Left cardiac atrium (tissue), 4 donors: ENCODE results near the gene NCKAP5. TPM values are rescaled to one million over a fixed set of nuclear protein-coding genes. Genes with fewer than 3 reads are reported as not detected.
"Not testable (repeated sequence)": the region's sequence is repeated elsewhere in the genome, so short reads cannot be mapped to it uniquely, and the experiment has no call there.

ENCODE experiments used
- ATAC-seq, 2 donors: fragments of 200-7000 bp; cut with Tn5 transposase; one replicate each; pipeline ENCODE4 v1.9.1; 2020; ENCODE audit warnings: mild to moderate bottlenecking in 2 of 2, moderate library complexity in 2 of 2
- DNase-seq: peaks from one replicate; pipeline ENCODE4 v3.0.0-alpha.2; 2020
- intact Hi-C, 2 donors: fragments of 100-400 bp; cut with DNase I; formaldehyde crosslinking; loops; one replicate each; pipeline versions ENCODE4 v1.14.1 to v1.15.1; 2022 to 2023
- total RNA-seq, 2 donors: library from RNA; stranded (reverse); fragmentation: NEBNext Ultra II Directional; extraction: Animal tissue kit (Norgen Biotek cat#: 25700); gene quantifications; one replicate each; pipeline ENCODE4 v1.2.1, GENCODE V29; 2021
- donor health status: DM: no; HTN: yes; CAD: no.
- donor health status: DM: no; HTN: yes; CAD: no; lungs with severe emphysema.
- donor health status: DM: yes; HTN: yes; CAD: no.
- donor health status: Dilated cardiomyopathy.

The NCKAP5 gene
- total RNA-seq, 2 donors from 2014 or later = 5.8 to 6.2 TPM

DNA sequence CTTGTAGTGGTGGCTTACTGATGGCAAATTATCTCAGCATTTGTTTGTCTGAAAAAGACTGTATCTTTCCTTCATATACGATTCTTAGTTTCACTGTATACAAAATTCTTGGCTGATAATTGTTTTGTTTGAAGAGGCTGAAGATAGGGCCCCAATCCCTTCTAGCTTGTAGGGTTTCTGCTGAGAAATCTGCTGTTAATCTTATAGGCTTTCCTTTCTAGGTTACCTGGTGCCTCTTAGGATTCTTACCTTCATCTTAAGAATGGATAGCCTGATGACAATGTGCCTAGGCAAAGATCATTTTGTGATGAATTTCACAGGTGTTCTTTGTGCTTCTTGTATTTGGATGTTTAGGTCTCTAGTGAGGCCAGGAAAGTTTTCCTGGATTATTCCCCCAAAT is 758.3 kb downstream of the NCKAP5 start:
- ATAC-seq, intact Hi-C loops, DNase-seq: not testable (repeated sequence)

DNA sequence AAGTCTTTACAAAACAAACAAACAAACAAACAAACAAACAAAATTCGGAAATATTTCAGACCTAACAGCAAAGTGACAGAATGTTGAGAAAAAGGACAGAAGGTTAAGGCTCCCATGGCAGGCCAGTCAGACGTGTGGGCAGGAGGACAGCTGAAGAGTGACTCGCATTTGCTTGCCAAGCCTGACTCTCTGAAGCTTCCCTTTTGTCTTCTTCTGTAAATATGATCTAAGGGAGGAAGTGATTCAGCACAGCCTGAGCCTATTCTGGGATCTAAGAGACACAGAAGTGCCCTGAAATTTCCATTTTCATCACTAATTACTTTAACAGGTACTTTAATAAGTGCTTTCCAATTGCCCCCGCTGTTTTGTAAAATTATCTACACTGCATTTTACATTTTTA is 764.2 kb downstream of the NCKAP5 start:
- intact Hi-C loops = no loop called here
- DNase-seq (no peak), ATAC-seq (peak in 1 of 2 donors; percentile 91)

DNA sequence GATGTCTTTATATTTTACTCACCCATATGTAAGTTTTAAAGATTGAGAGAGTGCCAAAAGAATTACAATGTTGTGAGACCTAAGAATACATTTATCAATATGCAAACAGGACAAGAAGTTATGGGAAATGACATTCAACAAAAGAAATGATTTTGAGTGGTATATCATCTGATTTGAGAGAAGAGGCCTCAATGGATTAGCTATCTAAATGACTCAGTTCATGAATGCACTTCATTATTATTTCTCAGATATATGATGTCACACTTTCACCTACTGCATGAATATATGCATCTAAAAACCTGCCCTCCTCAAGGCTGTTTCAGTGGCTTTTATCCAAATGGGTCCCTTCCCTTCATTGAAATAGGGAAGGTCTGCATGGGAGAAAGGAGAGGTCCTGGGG is 769.9 kb downstream of the NCKAP5 start:
- no peak for ATAC-seq
- intact Hi-C loops = no loop called here
- DNase-seq = no peak

DNA sequence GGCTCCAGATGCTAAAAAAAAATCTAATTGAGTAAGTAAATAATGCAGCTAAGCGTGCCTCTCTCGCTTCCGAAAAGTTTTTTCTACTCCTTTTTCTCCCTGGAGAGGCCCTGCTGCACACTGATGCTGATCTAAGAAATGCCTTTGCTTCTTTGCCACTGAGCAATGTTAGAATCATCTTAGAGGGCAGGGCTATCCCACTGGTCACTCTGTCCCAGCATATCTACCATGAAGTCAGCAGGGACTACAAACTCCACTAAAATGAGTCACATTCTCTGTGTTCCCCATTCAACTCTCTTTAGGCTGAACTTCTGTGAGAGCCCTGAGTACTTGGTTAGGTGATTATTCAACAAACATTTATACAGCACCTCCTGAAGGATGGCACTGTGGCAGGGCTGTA is 770.7 kb downstream of the NCKAP5 start:
- no peak for DNase-seq
- intact Hi-C loops = no loop called here
- ATAC-seq = peak in 1 of 2 donors; percentile 15

DNA sequence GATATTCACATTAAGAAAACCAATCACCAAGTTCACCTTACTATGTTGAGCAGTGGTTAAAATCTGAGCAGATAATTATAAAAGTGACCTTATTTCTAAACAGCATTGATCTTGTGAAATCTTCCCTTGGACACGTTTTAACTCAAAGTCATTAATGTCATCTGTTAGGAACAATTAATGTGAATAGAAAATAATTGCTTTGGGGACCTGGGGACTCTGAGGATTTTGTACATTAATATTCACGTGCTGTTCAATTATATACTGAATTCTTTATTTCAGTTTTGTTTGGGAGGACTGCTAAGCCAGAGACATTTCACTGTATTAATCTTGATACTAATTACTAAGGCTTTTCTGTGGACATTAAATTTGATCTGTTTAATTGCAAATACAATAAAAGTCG is 771.2 kb downstream of the NCKAP5 start:
- ATAC-seq = no peak
- no peak for DNase-seq
- intact Hi-C loops = no loop called here

DNA sequence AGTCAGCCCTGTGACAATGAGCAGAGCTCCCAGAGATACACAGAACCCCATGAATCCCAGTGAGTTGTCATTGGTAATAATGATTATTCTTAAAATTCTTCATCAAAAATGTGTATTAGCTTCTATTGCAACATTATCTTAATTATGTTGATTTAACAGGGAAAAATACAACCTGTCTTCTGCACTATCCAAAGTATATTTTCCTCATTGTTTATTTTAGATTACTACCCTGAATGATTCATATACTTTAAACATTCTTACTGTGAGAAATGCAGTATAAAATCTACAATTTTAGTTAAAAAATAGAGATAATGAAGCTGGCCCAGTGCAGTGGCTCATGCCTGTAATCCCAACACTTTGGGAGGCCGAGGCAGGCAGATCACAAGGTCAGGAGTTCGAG is 773.0 kb downstream of the NCKAP5 start:
- intact Hi-C loops = no loop called here
- ATAC-seq (no peak), DNase-seq (no peak)

DNA sequence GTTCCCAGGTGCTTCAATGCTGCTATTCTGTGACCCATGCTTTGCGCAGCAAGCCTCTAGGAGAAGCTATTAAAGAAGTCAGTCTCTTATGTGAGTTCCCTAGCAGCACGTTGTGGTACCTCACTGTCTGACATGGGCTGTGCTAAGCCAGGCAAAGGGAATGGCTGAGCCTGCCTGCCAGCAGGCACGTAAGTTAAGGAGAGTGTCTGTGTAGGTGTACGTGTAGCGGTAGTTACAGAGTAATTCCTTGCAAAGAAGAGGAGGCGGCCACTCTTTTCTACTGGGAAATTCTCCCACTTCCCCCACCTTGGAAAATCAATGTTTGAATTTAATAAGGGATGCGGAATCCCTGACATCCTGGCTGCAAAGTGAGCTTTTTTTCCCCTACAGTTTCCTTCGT is 774.7 kb downstream of the NCKAP5 start:
- DNase-seq (no peak), ATAC-seq (no peak)
- intact Hi-C loops = no loop called here

DNA sequence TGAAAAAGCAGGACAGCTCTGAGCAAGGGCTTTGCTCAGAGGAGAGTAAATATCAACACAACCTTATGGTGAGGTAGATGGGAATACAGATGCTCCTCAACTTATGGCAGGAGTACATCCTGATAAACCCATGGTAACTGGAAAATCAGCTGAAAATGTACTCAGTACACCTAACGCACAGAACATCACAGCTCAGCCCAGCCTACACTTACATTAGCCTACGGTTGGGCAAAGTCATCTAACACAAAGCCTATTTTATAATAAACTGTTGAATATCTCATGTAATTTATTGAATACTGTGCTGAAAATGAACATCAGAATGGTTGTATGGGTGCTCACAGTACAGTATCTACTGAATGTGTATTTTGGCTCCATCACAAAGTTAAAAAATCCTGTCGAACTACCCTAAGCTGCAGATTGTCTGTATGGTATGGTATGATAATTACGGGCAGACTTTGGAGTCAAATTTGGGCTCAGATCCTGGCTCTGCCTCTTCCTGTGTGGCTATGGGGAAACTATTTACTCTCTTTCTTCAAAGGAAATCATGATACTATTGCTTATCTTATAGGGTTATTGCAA is 778.0 kb downstream of the NCKAP5 start:
- ATAC-seq = no peak
- intact Hi-C loops = no loop called here
- DNase-seq = no peak

DNA sequence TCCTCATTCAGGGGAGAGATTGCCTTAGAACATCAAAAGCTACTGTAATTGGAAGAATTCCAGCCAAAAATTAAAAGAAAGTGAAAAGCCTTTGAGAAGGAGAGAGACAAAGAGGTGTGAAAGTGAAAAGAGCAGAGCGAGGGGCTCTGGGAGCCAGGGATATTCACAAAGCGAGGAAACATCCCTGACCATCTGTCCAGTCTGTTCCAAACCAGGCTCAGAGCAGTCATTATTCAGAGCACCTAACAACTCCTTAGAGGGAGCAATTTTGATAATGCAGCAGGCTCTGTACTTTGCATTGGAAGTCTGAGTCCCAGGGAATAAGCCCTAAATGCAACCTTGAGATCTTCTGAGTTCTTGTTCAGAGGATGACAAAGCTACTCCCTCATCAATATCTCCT is 779.2 kb downstream of the NCKAP5 start:
- intact Hi-C loops = no loop called here
- ATAC-seq = no peak
- DNase-seq = no peak

DNA sequence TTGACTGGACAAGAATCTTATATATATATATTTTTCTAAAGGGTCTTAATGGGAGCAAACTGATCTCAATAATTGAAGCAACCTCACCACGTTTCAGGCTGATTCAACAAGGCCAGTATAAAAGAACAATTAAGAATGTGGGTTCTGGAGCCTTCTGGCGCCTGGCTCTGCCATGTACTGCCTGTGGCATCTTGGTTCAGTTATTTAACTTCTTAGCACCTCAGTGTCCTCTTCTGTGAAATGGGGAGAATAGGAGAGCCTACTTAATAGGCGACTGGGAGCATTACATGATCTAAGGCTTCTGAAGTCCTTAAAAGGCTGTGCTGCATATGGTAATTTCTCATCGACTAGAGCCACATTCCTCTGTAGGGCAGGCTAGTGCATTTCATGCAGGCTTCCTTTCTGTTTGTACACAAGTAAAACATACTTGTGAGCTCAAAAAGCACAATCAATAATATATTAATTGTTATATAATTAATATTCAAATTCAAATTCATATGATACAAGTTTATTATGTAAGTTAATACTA is 779.9 kb downstream of the NCKAP5 start:
- intact Hi-C loops = no loop called here
- no peak for ATAC-seq

DNA sequence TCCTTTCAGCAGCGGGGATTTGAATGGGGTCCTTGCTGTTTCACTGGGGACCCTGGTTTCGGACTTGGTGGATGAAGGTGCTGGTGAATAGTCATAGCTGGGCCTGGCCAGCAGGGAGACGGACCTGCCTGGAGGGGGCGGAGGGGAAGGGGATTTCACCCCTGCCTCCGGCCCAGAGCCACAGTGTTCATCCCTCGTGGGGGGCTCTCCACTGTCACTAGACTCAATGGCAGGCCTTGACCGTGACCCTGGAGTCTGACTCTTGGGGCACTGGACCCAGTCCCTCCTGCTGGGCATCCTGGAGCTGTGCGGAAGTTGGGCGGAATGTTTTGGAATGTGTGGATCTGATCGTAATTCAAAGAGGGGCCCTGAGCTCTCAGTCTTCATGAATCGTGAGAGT is 784.4 kb downstream of the NCKAP5 start:
- ATAC-seq (no peak), DNase-seq (no peak)
- intact Hi-C loops = no loop called here

More for the DNA sequence above, 779.9 kb downstream of the NCKAP5 start:
- no peak for DNase-seq

DNA sequence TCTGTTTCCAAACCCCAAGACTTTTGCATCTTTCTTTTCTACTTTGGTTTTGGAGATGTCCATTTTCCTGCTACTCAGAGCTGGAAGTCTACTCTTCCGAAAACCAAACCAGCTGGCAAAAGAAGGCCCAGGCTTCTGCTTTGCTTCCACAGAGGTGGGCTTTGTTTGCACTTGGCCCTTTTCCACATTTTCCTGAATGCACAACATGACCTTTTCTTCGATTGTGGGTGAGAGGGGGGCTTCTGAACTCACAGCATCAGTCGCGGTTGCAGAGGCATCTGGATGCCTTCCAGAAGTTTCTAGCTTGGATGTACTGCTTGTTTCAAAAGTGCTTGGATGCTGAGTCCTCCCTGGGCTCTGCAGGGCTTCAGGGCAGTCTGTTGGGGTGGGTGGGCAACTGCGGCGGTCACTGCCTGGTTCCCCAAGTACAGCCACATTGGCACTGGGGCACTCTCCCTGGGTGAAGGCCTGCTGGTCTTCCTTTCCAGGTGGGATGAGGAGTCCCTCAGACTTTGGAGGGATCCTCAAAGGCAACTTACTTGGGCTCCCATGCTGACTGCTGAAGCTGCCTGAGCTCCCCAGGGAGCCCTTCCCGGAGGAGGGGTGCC is 786.0 kb downstream of the NCKAP5 start:
- intact Hi-C loops = no loop called here
- DNase-seq = no peak
- no peak for ATAC-seq

DNA sequence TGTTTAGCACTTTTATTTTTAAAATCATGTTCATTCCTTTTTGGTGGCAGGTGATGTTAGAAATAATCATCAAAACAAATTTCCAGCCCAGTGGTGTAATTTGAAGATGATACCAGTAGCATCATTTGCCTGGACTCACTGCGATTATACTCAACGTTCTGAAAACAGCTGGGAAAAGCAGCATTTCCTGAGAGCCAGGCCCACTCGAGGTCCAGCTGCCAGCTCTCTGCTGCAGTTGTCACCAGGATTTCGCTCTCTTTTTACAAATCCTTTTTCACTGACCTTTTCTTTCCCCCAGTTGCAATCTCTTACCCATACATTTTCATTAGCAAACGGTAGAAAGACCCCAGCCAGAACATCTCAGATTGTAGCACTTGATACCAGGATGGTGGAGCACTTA is 787.6 kb downstream of the NCKAP5 start:
- no peak for ATAC-seq
- intact Hi-C loops = no loop called here
- DNase-seq = no peak

DNA sequence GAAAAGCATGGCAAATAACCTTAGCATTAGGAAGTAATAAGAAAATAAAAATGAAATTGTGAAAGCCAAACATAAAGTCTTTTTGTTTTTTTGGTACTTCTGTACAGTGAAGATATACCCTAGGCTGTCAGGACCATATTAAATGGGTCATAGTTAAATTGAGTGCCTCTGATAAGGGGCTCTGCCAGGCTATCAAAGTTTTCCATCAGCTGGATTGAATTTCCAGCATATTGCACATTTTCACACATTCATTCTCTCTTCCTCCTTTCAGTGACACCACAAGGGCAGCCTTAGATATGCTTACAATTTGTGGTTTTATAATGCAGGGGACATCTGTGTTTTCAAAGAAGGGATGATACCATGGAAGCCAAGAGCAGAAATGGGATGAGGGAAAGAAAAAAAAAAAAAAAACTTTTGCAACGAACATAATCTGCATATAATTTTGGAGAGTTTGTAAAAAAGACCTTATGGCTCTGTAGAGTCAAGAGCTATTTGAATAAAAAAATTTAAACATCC is 789.0 kb downstream of the NCKAP5 start:
- no peak for DNase-seq
- intact Hi-C loops = no loop called here
- ATAC-seq = no peak

DNA sequence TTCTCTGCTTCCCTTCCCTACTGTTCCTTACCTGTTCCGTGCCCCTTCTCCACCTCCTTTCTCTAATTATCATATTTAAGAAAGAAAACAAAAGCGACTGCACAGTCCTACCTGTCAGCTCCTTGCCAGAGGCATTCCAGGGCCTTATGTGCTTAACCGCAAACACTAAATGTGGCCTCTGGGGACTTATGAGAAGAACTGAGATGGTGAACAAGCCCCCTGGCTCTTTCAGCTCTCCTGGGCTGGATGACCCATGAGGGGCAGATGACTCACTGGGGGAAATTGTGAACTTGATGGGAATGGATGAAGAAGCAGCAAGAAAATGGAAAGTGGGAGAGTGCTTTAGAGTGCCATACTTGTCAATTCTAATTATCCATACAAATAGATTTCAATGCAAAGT is 792.0 kb downstream of the NCKAP5 start:
- DNase-seq = no peak
- intact Hi-C loops = no loop called here
- ATAC-seq = no peak

DNA sequence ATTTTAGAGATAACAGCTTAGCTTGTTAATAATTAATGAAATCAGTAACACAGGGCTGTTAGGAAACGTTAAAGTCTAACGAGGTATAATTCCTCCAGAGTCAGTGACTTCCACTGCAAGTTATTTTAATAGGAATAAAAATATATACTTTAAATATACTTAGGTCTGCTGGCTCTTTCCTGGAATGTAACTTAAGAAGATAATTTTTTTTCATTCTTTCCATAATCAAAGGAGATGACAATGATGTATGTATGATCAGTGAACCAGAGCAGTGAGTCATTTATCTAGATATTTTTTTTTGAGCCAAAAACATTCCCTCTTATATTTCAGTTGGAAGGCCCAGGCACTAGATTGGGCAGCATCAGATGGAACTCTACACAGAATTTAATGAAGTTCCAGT is 794.1 kb downstream of the NCKAP5 start:
- DNase-seq (no peak), ATAC-seq (no peak)
- intact Hi-C loops = no loop called here

DNA sequence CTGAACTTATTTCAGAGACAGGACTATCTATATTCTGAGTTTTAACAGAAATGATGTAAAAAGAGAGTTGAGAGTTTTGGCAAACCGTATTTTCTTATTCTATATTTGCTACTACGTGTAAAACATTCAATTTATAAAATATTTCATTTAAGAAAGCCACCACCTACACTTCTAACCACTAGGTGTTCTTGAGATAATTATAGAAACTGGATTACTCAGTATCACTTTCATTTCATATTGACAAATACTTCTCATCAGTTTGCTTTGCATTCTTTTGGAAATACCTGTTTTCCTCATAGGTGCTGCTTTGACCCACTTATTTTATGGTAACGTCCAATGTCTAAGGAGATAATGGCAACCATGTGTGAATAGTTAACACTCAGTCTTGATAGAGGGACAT is 794.9 kb downstream of the NCKAP5 start:
- no peak for DNase-seq
- ATAC-seq = no peak
- intact Hi-C loops = no loop called here

DNA sequence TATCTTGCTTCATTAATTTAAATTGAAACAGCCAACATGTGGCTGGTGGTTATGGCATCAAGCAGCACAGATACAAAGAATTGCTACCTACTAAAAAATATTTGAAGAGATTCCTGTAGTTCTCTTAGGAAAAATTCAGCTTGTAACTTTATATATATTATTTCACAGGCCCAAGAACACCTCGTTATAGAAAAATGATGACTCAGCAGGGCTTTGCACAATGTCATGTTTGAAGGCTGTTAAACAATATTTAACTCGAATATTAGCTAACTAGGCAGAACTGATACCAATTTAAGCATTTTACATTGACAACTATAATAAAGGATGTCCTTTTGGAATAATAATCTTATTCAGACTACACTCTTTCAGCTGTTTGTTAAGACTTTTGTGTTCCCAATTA is 795.9 kb downstream of the NCKAP5 start:
- no peak for ATAC-seq
- intact Hi-C loops = no loop called here
- no peak for DNase-seq

DNA sequence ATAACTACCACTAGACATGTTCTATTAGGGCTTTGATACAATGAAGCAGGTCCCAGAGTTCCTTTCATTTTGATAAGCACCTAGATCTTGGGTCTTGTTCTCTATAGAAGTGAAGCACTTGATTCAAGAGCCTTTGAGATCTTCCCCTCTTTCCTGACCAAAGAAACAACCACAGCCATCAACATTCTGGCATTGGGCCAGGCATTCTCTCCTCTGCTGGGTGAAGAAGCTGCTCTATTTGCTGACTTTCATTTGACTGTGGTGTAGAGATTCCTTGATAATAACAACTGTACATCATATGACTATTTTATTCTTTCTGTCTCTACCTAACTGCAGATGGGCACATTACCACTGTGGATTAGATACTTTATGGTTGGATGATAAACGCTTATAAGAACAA is 801.7 kb downstream of the NCKAP5 start:
- ATAC-seq (no peak), DNase-seq (no peak)
- intact Hi-C loops = no loop called here

DNA sequence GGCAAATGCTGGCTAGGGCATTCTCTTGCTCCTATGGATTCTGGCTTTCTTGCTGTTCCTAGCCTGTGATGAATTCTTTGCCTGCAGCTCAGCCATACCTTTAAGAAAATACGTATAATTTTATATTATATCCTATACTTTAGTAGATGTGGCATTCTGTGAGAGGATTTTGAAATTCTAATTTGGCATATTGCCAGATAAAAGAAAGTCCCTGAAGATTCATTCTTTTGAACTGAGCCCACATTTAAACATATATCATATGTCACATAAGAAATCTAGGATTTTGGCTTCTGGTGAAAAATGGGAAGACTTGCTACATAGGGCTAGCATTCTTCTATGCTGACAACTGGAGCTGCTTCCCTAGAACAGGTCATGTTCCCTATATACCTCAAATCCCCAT is 806.8 kb downstream of the NCKAP5 start:
- no peak for ATAC-seq
- intact Hi-C loops = no loop called here
- DNase-seq = no peak

DNA sequence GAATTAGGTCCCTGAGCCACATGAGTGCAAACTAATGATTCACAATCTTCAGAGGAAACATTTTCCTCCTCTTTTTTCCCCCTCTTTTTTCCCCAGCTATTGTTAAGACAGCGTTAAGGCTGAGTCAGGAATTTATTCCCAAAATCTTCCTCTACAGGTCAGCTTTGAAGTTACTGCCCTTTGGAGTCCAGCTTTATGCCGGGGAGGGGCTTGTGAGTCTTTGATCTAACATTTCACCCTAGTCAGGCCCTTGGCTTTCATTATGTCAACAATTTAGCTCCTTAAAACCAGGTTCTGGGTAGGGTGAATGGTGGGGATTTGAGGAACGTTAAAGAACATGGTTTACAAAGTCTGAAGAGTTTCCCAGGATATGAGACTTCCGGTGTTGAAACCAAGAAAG is 807.3 kb downstream of the NCKAP5 start:
- no peak for DNase-seq
- intact Hi-C loops = no loop called here
- no peak for ATAC-seq
